ENCODE data around the gene ITGB3BP. TPM values are rescaled to one million over a fixed set of nuclear protein-coding genes. Genes with fewer than 3 reads are reported as not detected.
"Not testable (repeated sequence)": the region's sequence is repeated elsewhere in the genome, so short reads cannot be mapped to it uniquely, and the experiment has no call there.

Gene ITGB3BP
- total RNA-seq, 1 donor from 2014 or later, result 9.3 TPM

DNA sequence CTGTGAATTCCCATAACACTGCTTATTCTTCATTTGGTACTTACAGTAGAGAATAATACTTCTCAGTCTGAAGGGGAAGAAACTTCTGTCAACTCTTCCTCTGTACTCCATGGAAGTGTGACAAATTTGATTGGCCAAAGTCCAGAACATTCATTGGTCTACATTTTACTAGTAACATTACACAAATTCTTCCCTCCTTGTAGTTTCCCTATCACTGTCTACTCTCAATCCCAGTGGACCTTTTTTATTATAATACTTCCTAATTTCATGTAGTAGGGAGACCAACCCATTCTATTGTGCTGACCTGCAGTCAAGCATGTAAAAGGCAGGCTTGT lies 80.9 kb downstream of the ITGB3BP start:
- ATAC-seq, result no peak
- no peak for DNase-seq (ENCODE audit: missing footprints)
- intact Hi-C loops (cut with DNase I), result no loop called here

DNA sequence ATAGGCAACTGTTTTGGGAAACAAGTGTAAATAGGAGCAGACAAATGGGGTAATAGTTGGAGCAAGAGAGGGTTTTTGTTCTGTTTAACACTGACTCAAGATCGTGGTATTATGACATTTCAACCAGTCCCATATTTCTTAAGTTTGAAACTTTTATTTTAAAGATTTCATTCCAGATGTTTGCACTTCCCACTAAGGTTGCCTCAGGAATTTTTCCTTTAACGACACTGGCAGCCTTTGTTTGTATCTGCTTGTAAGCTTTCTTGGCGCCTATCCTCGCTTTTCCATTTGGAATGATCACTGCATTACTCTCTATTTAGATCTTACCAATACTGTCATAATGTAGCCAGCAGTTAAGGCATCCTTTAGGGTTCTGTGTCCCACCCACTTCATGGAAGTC lies 87.9 kb downstream of the ITGB3BP start:
- intact Hi-C loops (cut with DNase I), result no loop called here
- DNase-seq (ENCODE audit: missing footprints) (no peak), ATAC-seq (no peak)

DNA sequence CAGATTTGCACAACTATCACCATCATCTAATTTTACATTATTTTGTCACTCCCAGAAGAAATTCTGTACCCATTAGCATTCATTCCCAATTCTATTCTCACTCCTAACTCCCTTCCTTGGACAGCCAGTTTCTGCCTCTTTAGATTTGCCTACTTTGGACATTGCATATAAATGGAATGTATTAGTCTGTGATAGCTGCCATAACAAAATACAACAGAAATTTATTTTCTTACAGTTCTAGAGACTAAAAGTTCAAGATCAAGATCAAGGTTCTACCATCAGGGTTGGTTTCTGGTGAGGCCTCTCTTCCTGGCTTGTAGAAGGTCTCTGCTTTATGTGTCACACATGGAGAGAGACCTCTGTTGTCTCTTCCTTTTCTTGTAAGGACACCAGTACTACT lies 93.7 kb downstream of the ITGB3BP start:
- intact Hi-C loops (cut with DNase I), result no loop called here
- DNase-seq (ENCODE audit: missing footprints) (no peak), ATAC-seq (no peak)

DNA sequence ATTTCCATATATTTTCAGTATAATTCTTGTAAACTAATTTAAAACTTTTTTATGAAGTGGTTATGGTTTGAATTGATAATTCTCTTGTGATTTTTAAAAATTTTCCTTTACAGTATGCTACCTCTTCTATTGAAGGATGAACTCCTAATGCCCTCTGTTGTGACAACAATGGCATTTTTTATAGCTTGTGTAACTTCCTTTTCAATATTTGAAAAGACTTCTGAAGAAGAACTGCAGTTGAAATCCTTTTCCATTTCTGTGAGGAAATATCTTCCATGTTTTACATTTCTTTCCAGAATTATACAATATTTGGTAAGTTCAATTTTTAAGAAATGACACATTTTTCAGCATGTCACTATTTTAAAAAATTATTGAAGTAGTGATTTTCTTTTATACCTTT lies 94.2 kb downstream of the ITGB3BP start:
- intact Hi-C loops (cut with DNase I), result no loop called here
- ATAC-seq (no peak), DNase-seq (ENCODE audit: missing footprints) (no peak)

DNA sequence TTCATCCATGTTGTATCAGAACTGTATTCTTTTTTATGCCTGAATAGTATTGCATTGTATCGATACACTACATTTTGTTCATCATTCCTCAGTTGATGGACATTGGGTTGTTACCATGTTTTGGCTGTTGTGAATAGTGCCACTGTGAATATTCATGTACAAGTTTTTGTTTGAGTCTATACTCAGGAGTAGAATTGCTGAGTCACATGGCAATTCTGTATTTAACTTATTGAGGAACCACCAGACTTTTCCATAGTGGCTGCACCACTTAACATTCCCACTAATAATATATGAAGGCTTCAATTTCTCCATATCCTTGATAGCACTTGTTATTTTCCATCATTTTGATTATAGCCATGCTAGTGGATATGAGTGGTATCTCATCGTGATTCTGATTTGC lies 99.4 kb downstream of the ITGB3BP start:
- DNase-seq (ENCODE audit: missing footprints) (no peak), ATAC-seq (no peak)
- intact Hi-C loops (cut with DNase I), result no loop called here

DNA sequence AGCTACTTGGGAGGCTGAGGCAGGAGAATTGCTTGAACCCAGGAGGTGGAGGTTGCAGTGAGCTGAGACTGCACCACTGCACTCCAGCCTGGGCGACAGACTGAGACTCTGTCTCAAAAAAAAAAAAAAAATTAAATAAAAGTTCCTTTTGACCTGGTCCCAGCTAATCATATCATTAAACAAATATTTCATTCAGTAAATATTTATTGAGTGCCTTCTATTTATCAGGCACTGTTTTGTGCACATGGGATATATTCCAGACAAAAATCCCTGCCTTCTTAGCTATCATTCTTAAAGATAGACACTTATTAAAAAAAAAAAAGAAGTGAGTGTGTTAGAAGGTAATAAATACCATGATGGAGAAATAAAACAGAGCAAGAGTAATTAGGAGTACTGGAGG lies 102.3 kb downstream of the ITGB3BP start:
- intact Hi-C loops (cut with DNase I); DNase-seq (ENCODE audit: missing footprints); ATAC-seq: not testable (repeated sequence)

DNA sequence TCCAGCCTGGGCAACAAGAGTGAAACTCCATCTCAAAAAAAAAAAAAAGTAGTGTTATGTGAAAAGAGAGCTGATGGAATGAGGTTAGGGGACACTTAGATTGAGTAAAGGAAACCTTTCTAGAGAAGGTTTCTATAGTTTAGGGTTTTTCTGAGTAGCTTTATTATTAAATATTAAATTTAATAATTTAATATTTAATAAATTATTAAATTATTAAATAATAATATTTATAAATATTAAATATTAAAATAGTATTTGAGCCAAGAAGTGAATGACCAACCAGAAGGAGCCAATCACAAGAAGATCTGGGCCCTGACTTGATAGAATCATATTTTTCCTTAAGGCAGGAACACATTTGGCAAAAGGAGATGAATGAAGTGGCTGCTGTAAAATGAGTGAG lies 104.9 kb downstream of the ITGB3BP start:
- DNase-seq (ENCODE audit: missing footprints) (no peak), ATAC-seq (no peak)
- intact Hi-C loops (cut with DNase I), result no loop called here

DNA sequence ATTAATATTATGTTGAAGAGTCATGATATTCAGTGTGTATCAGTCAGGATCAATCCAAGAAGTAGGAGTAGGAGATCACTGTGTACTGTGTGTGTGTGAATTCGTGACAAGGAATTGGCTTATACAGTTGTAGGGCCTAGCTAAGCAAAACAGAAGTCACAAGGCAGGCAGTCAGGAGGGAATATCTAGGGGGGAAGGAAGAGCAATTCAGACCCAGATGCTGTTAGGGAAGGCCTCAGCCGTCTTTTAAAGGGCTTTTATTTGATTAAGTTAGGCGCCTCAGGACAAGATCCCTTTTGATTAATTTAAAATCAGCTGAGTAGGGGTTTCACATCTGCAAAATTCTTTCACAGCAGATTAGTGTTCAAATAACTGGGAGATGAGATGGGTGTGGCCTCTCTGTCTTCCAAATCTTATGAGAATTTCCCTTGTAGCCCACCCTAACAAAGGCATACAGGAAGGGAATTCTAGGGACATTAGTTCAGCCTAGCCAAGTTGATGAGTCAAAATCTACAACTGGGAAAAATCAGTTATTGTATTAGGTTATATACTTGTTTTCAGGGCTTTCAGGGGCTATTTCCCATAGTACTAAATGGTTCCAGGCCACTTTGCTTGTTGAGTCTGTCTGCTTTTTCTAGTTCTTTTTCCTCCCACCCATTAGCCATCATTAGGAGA lies 108.2 kb downstream of the ITGB3BP start:
- DNase-seq (ENCODE audit: missing footprints) (no peak), ATAC-seq (no peak)
- intact Hi-C loops (cut with DNase I), result no loop called here

DNA sequence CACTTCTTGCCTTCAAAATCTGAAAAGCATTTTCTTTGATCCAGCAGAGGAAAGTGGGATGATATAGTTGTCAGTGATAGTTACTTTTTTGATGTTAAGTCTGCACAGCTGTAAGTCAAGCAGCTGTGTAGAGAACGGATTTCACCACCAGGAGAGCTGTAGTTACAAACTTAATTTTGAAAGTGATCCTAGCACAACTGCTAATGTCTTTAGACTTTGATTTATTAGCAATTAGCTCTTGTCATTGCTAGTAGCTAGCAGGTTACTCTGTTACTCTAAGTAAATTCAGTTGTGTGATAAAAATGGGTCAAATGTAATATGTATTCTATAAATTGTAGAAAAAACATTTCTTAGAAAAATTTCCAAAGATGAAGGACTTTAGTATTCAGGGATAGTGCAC lies 109.6 kb downstream of the ITGB3BP start:
- ATAC-seq (no peak), DNase-seq (ENCODE audit: missing footprints) (no peak)
- intact Hi-C loops (cut with DNase I), result no loop called here

DNA sequence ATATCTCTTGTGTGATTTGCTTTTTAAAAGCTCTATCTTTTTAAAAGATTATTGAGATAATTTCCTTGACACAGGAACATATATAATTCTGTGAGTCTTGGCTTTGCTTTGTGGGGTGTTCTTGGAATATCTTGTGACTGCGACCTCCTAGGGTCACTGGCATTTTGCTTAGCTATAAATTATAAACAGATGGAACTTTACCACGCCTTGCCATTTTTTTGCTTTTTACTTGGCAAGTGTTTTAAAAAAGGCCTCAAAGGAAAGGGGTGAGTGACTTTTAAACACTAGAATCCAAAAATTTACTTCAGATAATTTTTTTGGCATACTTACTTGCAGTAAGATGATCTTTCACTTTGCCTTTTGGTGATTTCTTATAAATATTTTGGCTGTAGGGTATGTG lies 112.0 kb downstream of the ITGB3BP start:
- ATAC-seq (no peak), DNase-seq (ENCODE audit: missing footprints) (no peak)
- intact Hi-C loops (cut with DNase I), result no loop called here

DNA sequence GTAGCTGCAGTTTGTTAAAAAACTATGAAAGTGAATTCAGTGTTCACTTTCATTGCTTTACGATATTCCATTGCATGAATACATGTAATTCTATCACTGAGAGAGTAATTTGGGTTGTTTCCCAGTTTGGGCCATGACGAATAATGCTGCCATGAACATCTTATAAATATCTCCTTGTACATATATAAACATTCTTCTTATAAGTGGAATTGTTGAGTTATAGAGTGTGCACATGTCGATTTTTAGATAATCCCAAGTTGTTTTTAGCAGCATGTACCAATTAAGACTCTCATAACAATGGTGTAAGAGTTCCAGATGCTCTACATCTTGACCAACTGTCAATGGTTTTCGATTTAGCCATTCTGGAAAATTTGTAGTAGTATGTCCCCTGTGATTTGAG lies 114.7 kb downstream of the ITGB3BP start:
- intact Hi-C loops (cut with DNase I), result no loop called here
- no peak for ATAC-seq
- DNase-seq (ENCODE audit: missing footprints), result no peak

DNA sequence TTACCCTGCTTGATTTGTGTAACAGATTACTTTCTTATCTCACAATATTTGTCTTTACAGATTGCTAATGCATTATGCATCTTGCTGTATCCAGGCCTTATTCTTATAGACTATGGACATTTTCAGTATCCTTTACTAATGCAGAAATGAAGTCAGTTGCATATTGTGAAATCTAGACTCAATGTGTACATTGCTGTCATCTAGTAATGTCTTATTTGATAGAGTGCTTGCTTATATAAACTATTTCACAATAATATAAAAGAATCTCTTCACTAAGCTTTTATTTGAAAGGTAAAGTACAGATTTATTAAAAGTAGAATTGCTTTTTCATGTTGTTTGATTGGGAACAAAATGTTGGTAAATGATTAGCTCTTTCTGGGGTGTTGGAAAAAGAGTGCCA lies 116.0 kb downstream of the ITGB3BP start:
- DNase-seq (ENCODE audit: missing footprints) (no peak), ATAC-seq (no peak)
- intact Hi-C loops (cut with DNase I), result no loop called here

DNA sequence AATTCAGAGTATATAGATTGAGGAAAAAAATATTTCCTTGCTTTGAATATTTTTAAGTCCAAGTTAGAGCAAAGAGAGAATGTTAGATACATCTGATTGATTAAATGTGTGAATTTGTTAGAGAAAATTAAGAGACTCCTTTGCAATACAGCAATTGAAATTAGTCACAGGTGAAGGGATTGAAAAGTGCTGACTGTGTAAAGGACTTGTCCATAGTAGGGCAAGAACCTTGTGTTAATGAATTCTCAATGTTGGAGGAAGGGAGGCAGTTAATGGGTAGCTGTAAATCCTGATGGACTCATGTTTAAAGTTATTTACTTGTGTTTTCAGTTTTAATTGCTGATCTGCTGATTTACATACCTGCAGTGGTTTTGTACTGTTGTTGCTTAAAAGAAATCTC lies 117.0 kb downstream of the ITGB3BP start:
- DNase-seq (ENCODE audit: missing footprints), result no peak
- ATAC-seq, result no peak
- intact Hi-C loops (cut with DNase I), result no loop called here

DNA sequence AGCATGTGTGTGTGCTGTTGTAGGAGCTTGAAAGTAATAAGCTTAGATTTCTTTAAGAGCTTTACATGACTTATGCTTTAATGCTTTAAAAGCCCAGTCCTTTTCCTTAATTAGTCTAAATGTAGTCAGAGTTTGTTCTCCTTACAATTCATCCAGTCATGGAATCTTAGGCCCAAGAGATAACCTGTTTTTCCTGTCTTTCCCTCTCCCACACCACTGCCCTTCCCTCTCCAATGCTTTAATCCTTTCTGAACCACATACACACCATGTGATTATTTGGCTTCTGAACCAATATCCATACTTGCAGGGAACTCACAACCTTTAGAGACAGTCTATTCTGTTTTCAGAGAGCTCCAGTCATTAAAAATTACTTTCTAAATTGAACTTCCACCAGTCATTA lies 118.0 kb downstream of the ITGB3BP start:
- intact Hi-C loops (cut with DNase I), result no loop called here
- DNase-seq (ENCODE audit: missing footprints) (no peak), ATAC-seq (no peak)

DNA sequence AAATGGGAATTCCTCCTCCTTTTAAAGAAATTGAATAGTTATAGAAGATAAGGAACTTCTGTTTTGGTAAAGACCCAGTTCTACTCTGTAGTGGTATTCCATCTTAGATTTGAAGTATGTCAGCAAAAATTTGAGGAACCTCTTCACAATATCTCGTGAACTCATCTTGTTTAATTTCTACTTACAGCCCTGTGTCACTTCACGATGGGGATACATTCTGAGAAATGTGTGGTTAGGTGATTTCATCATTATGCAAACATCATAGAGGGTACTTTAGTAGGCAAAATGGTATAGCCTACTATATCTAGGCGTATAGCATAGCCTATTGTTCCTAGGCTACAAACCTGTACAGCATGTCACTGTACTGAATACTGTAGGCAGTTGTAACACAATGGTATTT lies 119.6 kb downstream of the ITGB3BP start:
- intact Hi-C loops (cut with DNase I), result no loop called here
- ATAC-seq, result no peak
- no peak for DNase-seq (ENCODE audit: missing footprints)

DNA sequence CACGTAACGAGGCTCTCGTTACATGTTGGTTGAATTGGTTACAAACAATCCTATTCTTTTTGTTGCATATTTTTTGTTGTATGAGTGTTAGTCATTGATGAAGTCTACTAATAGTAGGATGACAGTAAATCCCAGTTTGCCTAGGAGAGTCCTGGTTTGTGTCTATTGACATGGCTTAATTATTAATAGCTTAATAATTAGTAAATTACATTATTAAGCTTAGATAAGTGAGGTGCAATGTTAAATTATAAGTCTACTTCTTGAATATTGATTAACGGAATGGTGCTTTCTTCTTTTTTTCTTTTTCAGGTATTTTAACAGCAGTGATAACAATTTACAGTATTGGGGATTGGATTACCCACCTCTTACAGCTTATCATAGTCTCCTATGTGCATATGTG lies 121.1 kb downstream of the ITGB3BP start:
- intact Hi-C loops (cut with DNase I), result no loop called here
- ATAC-seq, result no peak
- DNase-seq (ENCODE audit: missing footprints), result no peak

Other genes starting within 250 kb of the ITGB3BP start
- gene FOXD3, start 200.7 kb downstream of the ITGB3BP start, total RNA-seq, result 0.19 TPM
- gene ALG6, start 155.6 kb downstream of the ITGB3BP start, total RNA-seq, result 5.2 TPM
- 9.0 TPM for gene EFCAB7, start 300 bp upstream of the ITGB3BP start, total RNA-seq
- gene PGM1, start 70.2 kb upstream of the ITGB3BP start, total RNA-seq, result 281 TPM

All from Right ventricle myocardium inferior (tissue), 1 donor.